ENCODE measurements around the gene FAM83E. TPM values are rescaled to one million over a fixed set of nuclear protein-coding genes. Genes with fewer than 3 reads are reported as not detected.
"Not testable (repeated sequence)": the region's sequence is repeated elsewhere in the genome, so short reads cannot be mapped to it uniquely, and the experiment has no call there.

FAM83E gene
- polyA plus RNA-seq, 4 donors: 76.6 to 104 (median 93.5) TPM

DNA sequence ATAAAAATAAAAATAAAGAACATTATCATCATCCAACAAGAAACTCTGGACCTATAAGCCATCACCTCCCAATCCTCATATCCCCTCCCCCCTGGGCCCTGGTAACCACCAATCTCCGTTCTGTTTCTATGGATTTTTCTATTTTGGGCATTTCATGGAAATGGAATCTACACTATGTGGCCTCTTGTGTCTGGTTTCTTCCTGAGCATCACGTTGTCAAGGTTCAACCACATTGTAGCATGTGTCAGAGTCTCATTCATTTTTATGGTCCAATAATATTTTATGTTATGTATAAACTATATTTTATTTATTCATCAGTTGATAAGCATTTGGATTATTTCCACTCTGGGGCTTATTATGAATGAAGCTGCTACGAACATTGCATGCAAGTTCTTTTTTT, 36.0 kb downstream of the FAM83E start:
- Histone ChIP-seq H3K4me3 (ENCODE audit: low read depth in 1 of 3, low read length in 3 of 3) (no peak overlapping the region), H3K9me3 (ENCODE audit: control insufficient read depth in 2 of 2, insufficient read depth in 1 of 2, low read depth in 1 of 2, low read length in 1 of 2) (no peaks in the 10 kb centered on the region), H3K27ac (ENCODE audit: low read depth in 1 of 3, low read length in 2 of 3) (no peak overlapping the region), H3K27me3 (ENCODE audit: control insufficient read depth in 3 of 3, insufficient read depth in 3 of 3, low read length in 3 of 3) (no peaks in the 10 kb centered on the region), H3K4me1 (ENCODE audit: control insufficient read depth in 3 of 3, insufficient read depth in 2 of 3, low read depth in 1 of 3, low read length in 2 of 3) (peaks cover 0 to under 1% (median 0%) of the 10 kb centered on the region in 3 donors), H3K36me3 (ENCODE audit: control insufficient read depth in 3 of 3, insufficient read depth in 2 of 3, low read depth in 1 of 3, low read length in 3 of 3) (no peaks in the 10 kb centered on the region)
- WGBS, 3 donors: 24 to 32% (median 32%) methylated on average over 3 of the region's 3 CpGs
- no peak for FAIRE-seq
- peak in 1 of 2 donors; percentile 36 for DNase-seq

DNA sequence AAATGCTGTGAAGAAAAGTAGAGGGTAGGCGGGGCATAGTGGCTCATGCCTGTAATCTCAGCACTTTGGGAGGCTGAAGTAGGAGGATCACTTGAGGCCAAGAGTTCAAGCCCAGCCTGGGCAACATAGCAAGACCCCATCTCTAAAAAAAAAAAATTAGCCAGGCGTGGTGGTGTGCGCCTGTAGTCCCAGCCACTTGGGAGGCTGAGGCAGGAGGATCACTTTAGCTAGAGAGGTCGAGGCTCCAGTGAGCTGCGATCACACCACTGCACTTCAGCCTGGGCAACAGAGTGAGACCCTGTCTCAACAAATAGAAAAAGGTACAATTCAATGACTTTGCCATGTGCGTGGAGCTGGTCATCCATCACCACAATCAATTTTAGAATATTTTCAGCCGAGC, 37.0 kb downstream of the FAM83E start:
- H3K4me3 ChIP-seq (ENCODE audit: low read depth in 1 of 3, low read length in 3 of 3); FAIRE-seq; H3K27ac ChIP-seq (ENCODE audit: low read depth in 1 of 3, low read length in 2 of 3); H3K9me3 ChIP-seq (ENCODE audit: control insufficient read depth in 2 of 2, insufficient read depth in 1 of 2, low read depth in 1 of 2, low read length in 1 of 2); H3K4me1 ChIP-seq (ENCODE audit: control insufficient read depth in 3 of 3, insufficient read depth in 2 of 3, low read depth in 1 of 3, low read length in 2 of 3); H3K27me3 ChIP-seq (ENCODE audit: control insufficient read depth in 3 of 3, insufficient read depth in 3 of 3, low read length in 3 of 3); H3K36me3 ChIP-seq (ENCODE audit: control insufficient read depth in 3 of 3, insufficient read depth in 2 of 3, low read depth in 1 of 3, low read length in 3 of 3); DNase-seq: not testable (repeated sequence)
- 88 to 91% (median 90%) methylated on average over 7 of the region's 7 CpGs for WGBS, 3 donors

DNA sequence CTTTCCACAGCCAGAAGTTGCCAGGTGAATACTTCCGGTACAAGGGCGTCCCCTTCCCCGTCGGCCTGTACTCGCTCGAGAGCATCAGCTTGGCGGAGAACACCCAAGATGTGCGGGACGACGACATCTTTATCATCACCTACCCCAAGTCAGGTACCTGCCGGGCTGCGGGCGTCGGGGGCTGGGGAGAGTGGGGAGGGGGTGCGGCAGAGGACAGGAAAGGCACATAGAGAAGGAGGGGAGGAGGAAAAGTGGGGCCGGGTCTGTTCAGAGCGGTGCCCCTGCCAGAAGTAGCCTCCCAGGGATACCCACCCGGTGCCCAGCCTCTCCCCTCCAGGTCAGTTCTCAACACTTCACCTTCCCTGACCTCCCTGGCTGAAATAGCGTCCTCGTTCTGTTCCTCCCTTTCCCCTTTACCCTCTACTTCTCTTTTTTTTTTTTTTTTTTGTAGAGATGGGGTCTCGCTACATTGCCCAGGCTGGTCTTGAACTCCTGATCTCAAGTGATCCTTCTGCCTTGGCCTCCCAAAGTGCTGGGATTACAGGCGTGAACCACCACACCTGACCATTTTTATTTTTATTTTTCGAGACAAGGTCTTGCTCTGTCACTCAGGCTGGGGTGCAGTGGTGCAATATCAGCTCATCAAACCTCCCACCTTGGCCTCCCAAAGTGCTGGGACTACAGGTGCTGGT, 38.8 kb downstream of the FAM83E start:
- no peak for DNase-seq
- Histone ChIP-seq H3K4me1 (ENCODE audit: control insufficient read depth in 3 of 3, insufficient read depth in 2 of 3, low read depth in 1 of 3, low read length in 2 of 3) (no peaks in the 10 kb centered on the region), H3K4me3 (ENCODE audit: low read depth in 1 of 3, low read length in 3 of 3) (no peak overlapping the region), H3K36me3 (ENCODE audit: control insufficient read depth in 3 of 3, insufficient read depth in 2 of 3, low read depth in 1 of 3, low read length in 3 of 3) (no peaks in the 10 kb centered on the region), H3K27me3 (ENCODE audit: control insufficient read depth in 3 of 3, insufficient read depth in 3 of 3, low read length in 3 of 3) (no peaks in the 10 kb centered on the region), H3K9me3 (ENCODE audit: control insufficient read depth in 2 of 2, insufficient read depth in 1 of 2, low read depth in 1 of 2, low read length in 1 of 2) (no peaks in the 10 kb centered on the region), H3K27ac (ENCODE audit: low read depth in 1 of 3, low read length in 2 of 3) (no peak overlapping the region)
- WGBS, 3 donors: 82 to 92% (median 91%) methylated on average over 16 to 23 of the region's 23 CpGs
- no peak for FAIRE-seq

DNA sequence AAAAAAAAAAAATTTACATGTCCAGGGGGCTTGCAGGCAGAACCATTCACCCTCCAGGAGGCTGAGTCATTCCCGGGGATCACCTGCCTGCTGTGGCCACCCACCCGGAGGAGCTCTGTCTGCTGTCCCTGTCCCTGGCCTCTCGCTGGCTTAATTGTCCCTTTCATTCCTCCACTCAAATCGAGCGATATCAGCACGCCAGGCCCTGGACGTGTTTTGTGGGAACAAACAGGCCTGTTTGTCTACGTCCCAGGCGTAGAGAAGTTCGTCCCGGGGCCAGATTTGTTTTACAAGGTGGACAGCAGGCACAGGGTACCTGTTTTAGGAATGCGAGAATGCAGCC, 41.7 kb downstream of the FAM83E start:
- Histone ChIP-seq H3K27me3 (ENCODE audit: control insufficient read depth in 3 of 3, insufficient read depth in 3 of 3, low read length in 3 of 3) (peaks cover 0 to 5% (median 0%) of the 10 kb centered on the region in 3 donors), H3K27ac (ENCODE audit: low read depth in 1 of 3, low read length in 2 of 3) (no peak overlapping the region), H3K9me3 (ENCODE audit: control insufficient read depth in 2 of 2, insufficient read depth in 1 of 2, low read depth in 1 of 2, low read length in 1 of 2) (no peaks in the 10 kb centered on the region), H3K4me3 (ENCODE audit: low read depth in 1 of 3, low read length in 3 of 3) (no peak overlapping the region), H3K4me1 (ENCODE audit: control insufficient read depth in 3 of 3, insufficient read depth in 2 of 3, low read depth in 1 of 3, low read length in 2 of 3) (peaks cover 0 to 1% (median 0%) of the 10 kb centered on the region in 3 donors), H3K36me3 (ENCODE audit: control insufficient read depth in 3 of 3, insufficient read depth in 2 of 3, low read depth in 1 of 3, low read length in 3 of 3) (no peaks in the 10 kb centered on the region)
- FAIRE-seq (no peak), DNase-seq (no peak)
- 77 to 87% (median 79%) methylated on average over 12 of the region's 12 CpGs for WGBS, 3 donors

DNA sequence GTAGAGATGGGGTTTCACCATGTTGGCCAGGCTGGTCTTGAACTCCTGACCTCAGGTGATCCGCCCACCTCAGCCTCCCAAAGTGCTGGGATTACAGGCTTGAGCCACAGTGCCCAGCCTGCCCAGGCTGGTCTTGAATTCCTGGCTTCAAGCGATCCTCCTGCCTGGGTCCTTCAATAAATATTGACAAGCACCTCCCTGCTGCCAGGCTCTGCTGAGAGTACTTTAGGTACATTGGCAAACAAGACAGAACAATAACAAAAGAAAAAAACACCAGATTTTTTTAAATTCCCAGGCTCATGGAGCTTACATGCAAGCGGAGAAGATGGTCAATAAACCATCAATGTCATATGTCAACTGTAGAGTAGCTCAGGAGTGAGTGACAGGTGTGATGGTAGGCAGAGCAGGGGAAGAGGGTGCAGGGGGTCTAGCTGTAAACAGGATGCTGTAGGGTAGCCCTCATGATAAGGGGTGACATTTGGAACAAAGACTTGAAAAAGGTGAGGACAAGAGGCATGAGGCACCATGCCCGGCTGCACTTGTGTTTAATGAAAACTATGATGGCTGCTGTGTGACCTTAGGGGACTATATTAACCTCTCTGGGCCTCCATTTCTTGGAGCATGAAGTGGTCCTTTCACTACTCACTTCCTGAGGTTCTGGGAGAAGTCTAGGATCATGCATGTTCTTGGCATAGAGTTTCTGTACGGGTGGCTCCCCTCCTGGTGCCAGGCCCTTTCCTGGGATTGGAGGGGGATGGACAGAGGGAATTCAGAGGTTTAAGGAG, 43.3 kb downstream of the FAM83E start:
- H3K4me1 ChIP-seq (ENCODE audit: control insufficient read depth in 3 of 3, insufficient read depth in 2 of 3, low read depth in 1 of 3, low read length in 2 of 3): peaks cover 0 to 1% (median 0%) of the 10 kb centered on the region in 3 donors
- no peak for DNase-seq
- FAIRE-seq: no peak

DNA sequence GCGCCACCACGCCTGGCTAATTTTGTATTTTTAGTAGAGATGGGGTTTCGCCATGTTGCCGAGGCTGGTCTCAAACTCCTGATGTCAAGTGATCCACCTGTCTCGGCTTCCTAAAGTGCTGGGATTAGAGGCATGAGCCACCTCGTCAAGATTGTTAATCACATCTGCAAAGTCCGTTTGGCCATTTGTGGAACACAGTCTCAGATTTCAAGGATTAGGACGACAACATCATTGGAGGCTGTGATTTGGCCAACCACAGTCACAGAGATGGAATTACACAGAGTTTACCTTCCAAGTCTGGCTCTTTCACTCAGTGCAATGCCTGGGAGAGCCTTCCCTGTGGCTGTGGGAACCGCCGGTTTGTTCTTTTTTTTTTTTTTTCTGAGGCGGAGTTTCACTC, 45.1 kb downstream of the FAM83E start:
- FAIRE-seq (no peak), DNase-seq (no peak)
- no peak overlapping the region for H3K27ac ChIP-seq (ENCODE audit: low read depth in 1 of 3, low read length in 2 of 3)
- H3K4me3 ChIP-seq (ENCODE audit: low read depth in 1 of 3, low read length in 3 of 3): no peak overlapping the region
- H3K36me3 ChIP-seq (ENCODE audit: control insufficient read depth in 3 of 3, insufficient read depth in 2 of 3, low read depth in 1 of 3, low read length in 3 of 3): no peaks in the 10 kb centered on the region
- 64 to 85% (median 79%) methylated on average over 11 of the region's 11 CpGs for WGBS, 3 donors
- H3K9me3 ChIP-seq (ENCODE audit: control insufficient read depth in 2 of 2, insufficient read depth in 1 of 2, low read depth in 1 of 2, low read length in 1 of 2): no peaks in the 10 kb centered on the region
- H3K27me3 ChIP-seq (ENCODE audit: control insufficient read depth in 3 of 3, insufficient read depth in 3 of 3, low read length in 3 of 3): peaks cover 0 to 5% (median 0%) of the 10 kb centered on the region in 3 donors
- peaks cover 0 to 1% (median 0%) of the 10 kb centered on the region in 3 donors for H3K4me1 ChIP-seq (ENCODE audit: control insufficient read depth in 3 of 3, insufficient read depth in 2 of 3, low read depth in 1 of 3, low read length in 2 of 3)

More for the DNA sequence above, 43.3 kb downstream of the FAM83E start:
- 61 to 68% (median 64%) methylated on average over 4 to 5 of the region's 5 CpGs for WGBS, 3 donors
- no peaks in the 10 kb centered on the region for H3K9me3 ChIP-seq (ENCODE audit: control insufficient read depth in 2 of 2, insufficient read depth in 1 of 2, low read depth in 1 of 2, low read length in 1 of 2)
- H3K36me3 ChIP-seq (ENCODE audit: control insufficient read depth in 3 of 3, insufficient read depth in 2 of 3, low read depth in 1 of 3, low read length in 3 of 3): no peaks in the 10 kb centered on the region
- no peak overlapping the region for H3K27ac ChIP-seq (ENCODE audit: low read depth in 1 of 3, low read length in 2 of 3)
- H3K4me3 ChIP-seq (ENCODE audit: low read depth in 1 of 3, low read length in 3 of 3): no peak overlapping the region
- peaks cover 0 to 5% (median 0%) of the 10 kb centered on the region in 3 donors for H3K27me3 ChIP-seq (ENCODE audit: control insufficient read depth in 3 of 3, insufficient read depth in 3 of 3, low read length in 3 of 3)

DNA sequence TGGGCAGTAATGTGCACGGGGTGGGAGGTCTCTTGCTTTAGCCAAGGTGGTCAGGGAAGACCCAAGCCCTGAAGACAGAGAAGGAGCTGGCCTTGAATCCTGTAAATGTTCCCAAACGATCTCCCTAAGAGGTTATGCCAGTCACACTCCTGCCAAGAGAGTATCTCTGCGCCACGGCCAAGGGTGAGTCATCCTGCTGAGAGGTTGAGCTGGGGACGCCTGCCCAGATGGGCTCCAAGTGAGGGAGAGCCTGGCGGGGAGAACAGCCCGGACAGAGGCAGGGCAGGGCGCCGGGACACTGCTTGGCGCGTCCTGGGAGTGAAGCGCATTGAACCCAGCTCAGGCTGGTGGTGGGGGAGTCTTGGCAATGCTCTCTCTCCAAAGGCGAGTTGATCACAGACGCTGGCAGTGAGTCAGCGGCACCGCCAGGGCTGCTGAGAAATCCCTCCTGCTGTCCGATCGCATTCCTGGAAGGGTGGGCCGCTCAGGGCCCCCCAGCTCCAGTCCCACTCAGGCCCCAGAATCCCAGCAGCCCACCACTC, 46.5 kb downstream of the FAM83E start:
- peak; percentile 58 to 88 for DNase-seq
- no peaks in the 10 kb centered on the region for H3K9me3 ChIP-seq (ENCODE audit: control insufficient read depth in 2 of 2, insufficient read depth in 1 of 2, low read depth in 1 of 2, low read length in 1 of 2)
- peaks cover 0 to 1% (median 0%) of the 10 kb centered on the region in 3 donors for H3K4me1 ChIP-seq (ENCODE audit: control insufficient read depth in 3 of 3, insufficient read depth in 2 of 3, low read depth in 1 of 3, low read length in 2 of 3)
- no peaks in the 10 kb centered on the region for H3K36me3 ChIP-seq (ENCODE audit: control insufficient read depth in 3 of 3, insufficient read depth in 2 of 3, low read depth in 1 of 3, low read length in 3 of 3)
- WGBS, 3 donors: 5 to 7% (median 6%) methylated on average over 14 to 19 of the region's 19 CpGs
- peaks cover 0 to 5% (median 0%) of the 10 kb centered on the region in 3 donors for H3K27me3 ChIP-seq (ENCODE audit: control insufficient read depth in 3 of 3, insufficient read depth in 3 of 3, low read length in 3 of 3)
- FAIRE-seq: no peak
- H3K4me3 ChIP-seq (ENCODE audit: low read depth in 1 of 3, low read length in 3 of 3): no peak overlapping the region
- peak overlapping the region in 1 of 3 donors; percentile 48 for H3K27ac ChIP-seq (ENCODE audit: low read depth in 1 of 3, low read length in 2 of 3)

DNA sequence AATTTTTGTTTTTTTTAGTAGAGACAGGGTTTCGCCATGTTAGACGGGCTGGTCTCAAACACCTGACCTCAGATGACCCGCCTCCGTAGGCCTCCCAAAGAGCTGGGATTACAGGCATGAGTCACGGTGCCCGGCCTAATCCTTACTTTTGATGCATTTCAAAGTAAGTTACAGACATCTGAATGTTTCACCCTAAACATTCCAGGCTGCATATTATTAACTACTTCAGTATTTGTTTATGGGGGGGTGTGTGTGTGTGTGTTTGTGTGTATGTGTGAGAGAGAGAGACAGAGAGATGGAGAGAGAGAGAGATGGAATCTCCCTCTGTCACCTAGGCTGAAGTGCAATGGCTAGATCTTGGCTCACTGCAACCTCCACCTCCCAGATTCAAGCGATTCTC, 49.8 kb downstream of the FAM83E start:
- WGBS, 3 donors: 65 to 77% (median 76%) methylated on average over 7 of the region's 7 CpGs
- DNase-seq (no peak), FAIRE-seq (no peak)
- H3K36me3 ChIP-seq (ENCODE audit: control insufficient read depth in 3 of 3, insufficient read depth in 2 of 3, low read depth in 1 of 3, low read length in 3 of 3): no peaks in the 10 kb centered on the region
- H3K27me3 ChIP-seq (ENCODE audit: control insufficient read depth in 3 of 3, insufficient read depth in 3 of 3, low read length in 3 of 3): peaks cover 0 to 5% (median 0%) of the 10 kb centered on the region in 3 donors
- no peaks in the 10 kb centered on the region for H3K9me3 ChIP-seq (ENCODE audit: control insufficient read depth in 2 of 2, insufficient read depth in 1 of 2, low read depth in 1 of 2, low read length in 1 of 2)
- no peak overlapping the region for H3K27ac ChIP-seq (ENCODE audit: low read depth in 1 of 3, low read length in 2 of 3)
- H3K4me1 ChIP-seq (ENCODE audit: control insufficient read depth in 3 of 3, insufficient read depth in 2 of 3, low read depth in 1 of 3, low read length in 2 of 3): peaks cover 0 to 1% (median 0%) of the 10 kb centered on the region in 3 donors
- H3K4me3 ChIP-seq (ENCODE audit: low read depth in 1 of 3, low read length in 3 of 3): no peak overlapping the region

Measured in small intestine (tissue), 7 donors.